GM12891 (cell line): ENCODE measurements around the gene ADNP.

ENCODE experiments used
- PAX5 ChIP-seq: IDR thresholded peaks from 2 replicates; pipeline ENCODE4 v1.6.1; 2011; ENCODE audit warnings: low read length, moderate library complexity, mild to moderate bottlenecking; ENCODE audit not compliant: insufficient read depth, severe bottlenecking
- POLR2A ChIP-seq: IDR thresholded peaks from 2 replicates; pipeline ENCODE4 v1.6.1; 2011; ENCODE audit warnings: low read depth, low read length, control low read depth
- POLR2AphosphoS5 ChIP-seq: IDR thresholded peaks from 2 replicates; pipeline ENCODE4 v1.6.1; 2011; ENCODE audit warnings: low read depth, low read length, control low read depth
- SPI1 ChIP-seq: IDR thresholded peaks from 2 replicates; pipeline ENCODE4 v1.6.1; 2011; ENCODE audit warnings: low read depth, low read length, control low read depth
- TAF1 ChIP-seq: IDR thresholded peaks from 2 replicates; pipeline ENCODE4 v1.6.1; 2011; ENCODE audit warnings: low read depth, low read length, control low read depth

DNA sequence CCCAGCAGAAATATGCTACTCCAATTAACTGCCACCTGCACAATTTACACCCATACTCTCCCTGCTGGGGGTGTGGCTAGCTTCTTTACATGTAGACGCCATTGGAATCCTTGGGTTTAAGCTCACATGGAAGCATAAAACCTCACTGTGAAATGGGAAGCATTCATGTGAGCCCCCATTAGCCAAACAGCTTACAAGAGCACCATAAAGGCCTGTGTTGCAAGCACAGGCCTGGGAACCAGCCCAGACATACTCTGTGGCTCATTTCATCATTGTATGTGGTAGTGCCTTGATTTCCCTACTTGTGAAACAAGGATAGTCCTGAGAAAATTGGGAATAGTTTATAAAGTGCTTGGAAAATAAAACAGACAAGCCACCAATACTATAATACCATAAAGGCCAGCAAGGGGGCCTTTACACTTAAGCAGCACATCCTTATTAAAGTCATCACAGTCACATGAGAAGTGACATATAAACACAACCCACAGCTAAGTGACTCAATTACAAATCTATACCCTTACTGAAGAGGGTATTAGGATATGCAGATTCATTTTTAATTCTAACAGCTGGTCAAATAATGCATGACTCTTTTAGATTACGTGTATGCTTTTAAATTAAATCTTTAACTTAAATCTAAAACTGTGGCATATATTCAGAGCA lies 6.8 kb downstream of the ADNP start:
- TF ChIP-seq POLR2AphosphoS5 (no peak), POLR2A (no peak), TAF1 (no peak), PAX5 (no peak), SPI1 (no peak)
